Measurements from ENCODE around the gene KDM6A. TPM values are rescaled to one million over a fixed set of nuclear protein-coding genes. Genes with fewer than 3 reads are reported as not detected.

The KDM6A gene
- total RNA-seq, 6 donors from 2014 or later: 19.9 to 62.0 (median 26.6) TPM

GRCh38 chrX:45077748-45078424 is 204.9 kb downstream of the KDM6A start:
- no peak overlapping the region for H3K4me3 ChIP-seq
- H3K36me3 ChIP-seq: peaks cover 0 to 51% (median 7%) of the 10 kb centered on the region in 4 donors
- DNase-seq (no peak), ATAC-seq (ENCODE audit: low FRiP score in 2 of 2) (no peak)
- H3K27me3 ChIP-seq: no peaks in the 10 kb centered on the region
- no peaks in the 10 kb centered on the region for H3K9me3 ChIP-seq
- TF ChIP-seq POLR2A (IDR thresholded peaks at IDR 0.05): no peak
- no peak for TF ChIP-seq CTCF (IDR thresholded peaks at IDR 0.05)
- no peak for TF ChIP-seq EP300 (IDR thresholded peaks at IDR 0.05)
- TF ChIP-seq POLR2AphosphoS5 (IDR thresholded peaks at IDR 0.05): no peak
- peaks cover 0 to 11% (median 6%) of the 10 kb centered on the region in 4 donors for H3K4me1 ChIP-seq
- no peak overlapping the region for H3K27ac ChIP-seq
- WGBS, 2 donors: 78 to 90% methylated on average over 2 of the region's 2 CpGs

GRCh38 chrX:45083314-45083713 is 210.3 kb downstream of the KDM6A start:
- ATAC-seq (ENCODE audit: low FRiP score in 2 of 2) (no peak), DNase-seq (no peak)
- 32 to 34% methylated on average over 2 of the region's 2 CpGs for WGBS, 2 donors
- H3K4me3 ChIP-seq: no peak overlapping the region
- peaks cover 0 to 5% (median 0%) of the 10 kb centered on the region in 4 donors for H3K4me1 ChIP-seq
- H3K27ac ChIP-seq: no peak overlapping the region
- H3K9me3 ChIP-seq: no peaks in the 10 kb centered on the region
- peak in 1 of 4 donors; percentile 20 for TF ChIP-seq EP300 (IDR thresholded peaks at IDR 0.05)
- no peak for TF ChIP-seq POLR2A (IDR thresholded peaks at IDR 0.05)
- no peak for TF ChIP-seq POLR2AphosphoS5 (IDR thresholded peaks at IDR 0.05)
- H3K27me3 ChIP-seq: no peaks in the 10 kb centered on the region
- H3K36me3 ChIP-seq: peaks cover 0 to 78% (median 16%) of the 10 kb centered on the region in 4 donors

GRCh38 chrX:45110494-45110893 is 237.5 kb downstream of the KDM6A start:
- Histone ChIP-seq H3K4me1 (no peaks in the 10 kb centered on the region), H3K4me3 (no peak overlapping the region), H3K27me3 (no peaks in the 10 kb centered on the region), H3K27ac (no peak overlapping the region), H3K9me3 (no peaks in the 10 kb centered on the region), H3K36me3 (peaks cover 0 to 60% (median 10%) of the 10 kb centered on the region in 4 donors)
- no peak for ATAC-seq (ENCODE audit: low FRiP score in 2 of 2)
- DNase-seq: no peak
- WGBS, 2 donors: 56 to 65% methylated on average over 3 of the region's 3 CpGs
- TF ChIP-seq POLR2AphosphoS5 (IDR thresholded peaks at IDR 0.05) (no peak), EP300 (IDR thresholded peaks at IDR 0.05) (no peak), POLR2A (IDR thresholded peaks at IDR 0.05) (no peak), CTCF (IDR thresholded peaks at IDR 0.05) (no peak)

- no peak for ATAC-seq (ENCODE audit: low FRiP score in 2 of 2)
- DNase-seq: no peak
- Histone ChIP-seq H3K4me1 (no peaks in the 10 kb centered on the region), H3K9me3 (no peaks in the 10 kb centered on the region), H3K4me3 (no peak overlapping the region), H3K27ac (no peak overlapping the region), H3K27me3 (no peaks in the 10 kb centered on the region), H3K36me3 (no peaks in the 10 kb centered on the region)
- TF ChIP-seq POLR2AphosphoS5 (IDR thresholded peaks at IDR 0.05) (no peak), POLR2A (IDR thresholded peaks at IDR 0.05) (no peak), CTCF (IDR thresholded peaks at IDR 0.05) (no peak), EP300 (IDR thresholded peaks at IDR 0.05) (no peak)
- WGBS, 2 donors: 91 to 100% methylated on average over 1 of the region's 1 CpG
Measured at GRCh38 chrX:45126158-45126557, 253.2 kb downstream of the KDM6A start.

- H3K27ac ChIP-seq: no peak overlapping the region
- no peak overlapping the region for H3K4me3 ChIP-seq
- DNase-seq (no peak), ATAC-seq (ENCODE audit: low FRiP score in 2 of 2) (no peak)
- H3K27me3 ChIP-seq: no peaks in the 10 kb centered on the region
- TF ChIP-seq POLR2AphosphoS5 (IDR thresholded peaks at IDR 0.05) (no peak), CTCF (IDR thresholded peaks at IDR 0.05) (no peak), EP300 (IDR thresholded peaks at IDR 0.05) (no peak), POLR2A (IDR thresholded peaks at IDR 0.05) (no peak)
- WGBS, 2 donors: 81 to 95% methylated on average over 4 of the region's 4 CpGs
- no peaks in the 10 kb centered on the region for H3K4me1 ChIP-seq
- no peaks in the 10 kb centered on the region for H3K36me3 ChIP-seq
- no peaks in the 10 kb centered on the region for H3K9me3 ChIP-seq
Measured at GRCh38 chrX:45128896-45129454, 256.0 kb downstream of the KDM6A start.

All from upper lobe of left lung (tissue), 6 donors.